ENCODE data around the gene EFNB3. TPM values are rescaled to one million over a fixed set of nuclear protein-coding genes. Genes with fewer than 3 reads are reported as not detected.

The EFNB3 gene
- total and polyA plus RNA-seq, 10 of the 15 experiments (the other 5 are each of a cell fraction or from before 2014, with no cell fraction given) = 0.01 to 0.13 (median 0.04) TPM; not detected in 5

- TF ChIP-seq CEBPZ (IDR thresholded peaks at IDR 0.05; ENCODE audit: low read depth, low read length) (no peak), IRF4 (IDR thresholded peaks at IDR 0.05; ENCODE audit: low read depth, low read length) (no peak), NRF1 (conservative IDR thresholded peaks at IDR 0.05; ENCODE audit: low read depth, low read length) (no peak), HDAC6 (IDR thresholded peaks at IDR 0.05; ENCODE audit: unreplicated experiment) (peak; percentile 72), CHD4 (IDR thresholded peaks at IDR 0.05) (no peak), RFX5 (IDR thresholded peaks at IDR 0.05; ENCODE audit: low read depth, low read length) (no peak), PRDM15 (CRISPR knock-in tag; IDR thresholded peaks at IDR 0.05) (no peak), GABPA (IDR thresholded peaks at IDR 0.05; ENCODE audit: low read depth) (peak; percentile 56; the same call in 1 of the 2 replicates)
These were observed 17.7 kb upstream of the EFNB3 start, which contains the start of gene TP53 (continued) for GRCh38 chr17:7687072-7687907.
